HepG2 (cell line): Measurements from ENCODE around the gene TMEM139. TPM values are rescaled to one million over a fixed set of nuclear protein-coding genes. Genes with fewer than 3 reads are reported as not detected.

Experiments used
- BHLHE40 ChIP-seq: IDR thresholded peaks from 2 replicates; pipeline ENCODE4 v1.6.1; 2011; ENCODE audit warnings: low read length, improper control_type of control experiment
- CBFB ChIP-seq: sonication (generic); formaldehyde crosslinking; IDR thresholded peaks from 2 replicates; pipeline ENCODE4 v1.4.0; 2020; ENCODE audit warnings: missing genetic modification reagents
- DMAP1 ChIP-seq: IDR thresholded peaks from 2 replicates; pipeline ENCODE4 v1.6.1; 2016
- DNMT1 ChIP-seq: sonication (generic); formaldehyde crosslinking; IDR thresholded peaks from 2 replicates; pipeline ENCODE4 v1.5.1; 2020; ENCODE audit warnings: mild to moderate bottlenecking, missing genetic modification reagents
- HDAC1 ChIP-seq: sonication (generic); formaldehyde crosslinking; IDR thresholded peaks from 2 replicates; pipeline ENCODE4 v1.5.1; 2020; ENCODE audit warnings: mild to moderate bottlenecking, missing genetic modification reagents
- HMG20A ChIP-seq: IDR thresholded peaks from 2 replicates; pipeline ENCODE4 v1.6.1; 2016; ENCODE audit warnings: borderline replicate concordance
- KLF11 ChIP-seq: IDR thresholded peaks from 2 replicates; pipeline ENCODE4 v1.6.1; 2016; ENCODE audit warnings: missing compliant biosample characterization
- KLF12 ChIP-seq: sonication (generic); formaldehyde crosslinking; IDR thresholded peaks from 2 replicates; pipeline ENCODE4 v1.4.0; 2020; ENCODE audit warnings: missing genetic modification reagents, borderline replicate concordance
- KLF15 ChIP-seq: sonication (generic); formaldehyde crosslinking; IDR thresholded peaks from 2 replicates; pipeline ENCODE4 v1.8.1; 2023; ENCODE audit warnings: borderline replicate concordance, mild to moderate bottlenecking, inconsistent platforms, missing genetic modification reagents, mixed read lengths
- KLF6 ChIP-seq: IDR thresholded peaks from 2 replicates; pipeline ENCODE4 v1.8.0; 2016; ENCODE audit warnings: missing biosample characterization, missing genetic modification reagents
- NONO ChIP-seq, 2 experiments: fragments of 450-650 bp in 1 of 2; sonication (generic) in 1 of 2; formaldehyde crosslinking in 1 of 2; IDR thresholded peaks in 1 of 2; conservative IDR thresholded peaks in 1 of 2; 2 replicates each; pipeline versions ENCODE4 v1.6.1 to v1.8.0; 2017 to 2022; ENCODE audit warnings: mild to moderate bottlenecking in 1 of 2, missing genetic modification reagents in 1 of 2, moderate library complexity in 1 of 2
- NRL ChIP-seq: sonication (generic); formaldehyde crosslinking; IDR thresholded peaks from 2 replicates; pipeline ENCODE4 v1.5.0; 2020; ENCODE audit warnings: missing genetic modification reagents, mild to moderate bottlenecking, moderate library complexity, borderline replicate concordance
- PCBP1 ChIP-seq: fragments of 200-400 bp; formaldehyde crosslinking; IDR thresholded peaks from 2 replicates; pipeline ENCODE4 v1.6.1; 2017; ENCODE audit warnings: mild to moderate bottlenecking, low read depth, low read length, borderline replicate concordance
- RXRB ChIP-seq: IDR thresholded peaks from 2 replicates; pipeline ENCODE4 v1.6.1; 2016; ENCODE audit warnings: borderline replicate concordance, missing genetic modification reagents, missing compliant biosample characterization
- U2AF2 ChIP-seq: fragments of 200-400 bp; formaldehyde crosslinking; IDR thresholded peaks from 2 replicates; pipeline ENCODE4 v1.6.1; 2017; ENCODE audit warnings: low read depth, mild to moderate bottlenecking, low read length
- ZBTB1 ChIP-seq: sonication (generic); formaldehyde crosslinking; IDR thresholded peaks from 2 replicates; pipeline ENCODE4 v1.4.0; 2020; ENCODE audit warnings: missing genetic modification reagents, borderline replicate concordance
- ZMYM4 ChIP-seq: sonication (generic); formaldehyde crosslinking; IDR thresholded peaks from 2 replicates; pipeline ENCODE4 v1.8.1; 2023; ENCODE audit warnings: mild to moderate bottlenecking, missing genetic modification reagents
- ZNF274 ChIP-seq: sonication (generic); formaldehyde crosslinking; IDR thresholded peaks from 2 replicates; pipeline ENCODE4 v1.5.1; 2020; ENCODE audit warnings: mild to moderate bottlenecking, missing genetic modification reagents
- ZNF343 ChIP-seq: sonication (generic); formaldehyde crosslinking; IDR thresholded peaks from 2 replicates; pipeline ENCODE4 v1.4.0; 2020; ENCODE audit warnings: mild to moderate bottlenecking, missing genetic modification reagents
- ZNF354B ChIP-seq: sonication (generic); formaldehyde crosslinking; IDR thresholded peaks from 2 replicates; pipeline ENCODE4 v1.8.0; 2022; ENCODE audit warnings: mild to moderate bottlenecking, missing genetic modification reagents
- ZNF607 ChIP-seq: sonication (generic); formaldehyde crosslinking; IDR thresholded peaks from 2 replicates; pipeline ENCODE4 v1.5.1; 2020; ENCODE audit warnings: missing genetic modification reagents, mild to moderate bottlenecking, borderline replicate concordance
- ZNF746 ChIP-seq: sonication (generic); formaldehyde crosslinking; IDR thresholded peaks from 2 replicates; pipeline ENCODE4 v1.8.0; 2022; ENCODE audit warnings: mild to moderate bottlenecking, missing genetic modification reagents
- ZNF777 ChIP-seq: sonication (generic); formaldehyde crosslinking; IDR thresholded peaks from 2 replicates; pipeline ENCODE4 v1.4.0; 2020; ENCODE audit warnings: missing genetic modification reagents
- polyA plus RNA-seq, 8 experiments: library from polyadenylated mRNA; depleted of rRNA in 3 of 8; stranded (reverse) in 7 of 8; unstranded in 1 of 8; fragments of >200 nt; fragmentation: Illumina TruSeq in 4 of 8; extraction: Trizol in 4 of 8; gene quantifications; 2 replicates each; pipeline versions ENCODE4 v1.2.1 to v1.2.3, GENCODE V29; 2011 to 2016; ENCODE audit warnings: low read depth in 4 of 8, missing spikeins in 1 of 8, mixed read lengths in 1 of 8; ENCODE audit not compliant: insufficient read depth in 1 of 8
- total RNA-seq, 5 experiments: library from RNA; depleted of rRNA; stranded (reverse); fragments of >200 nt; fragmentation: Illumina TruSeq; extraction: Trizol; gene quantifications; 2 replicates each; pipeline ENCODE4 v1.2.3, GENCODE V29; 2016; ENCODE audit warnings: low read depth in 1 of 5
- TF ChIP-seq, protein P1 (sequence below): sonication (generic); formaldehyde crosslinking; conservative IDR thresholded peaks from 2 replicates; pipeline ENCODE4 v1.5.0; 2020; ENCODE audit warnings: missing genetic modification reagents
- TF ChIP-seq, protein P2 (sequence below): sonication (generic); formaldehyde crosslinking; IDR thresholded peaks from 2 replicates; pipeline ENCODE4 v1.5.1; 2020; ENCODE audit warnings: missing genetic modification reagents, mild to moderate bottlenecking, borderline replicate concordance
- TF ChIP-seq, protein P3 (sequence below): sonication (generic); formaldehyde crosslinking; conservative IDR thresholded peaks from 2 replicates; pipeline ENCODE4 v1.8.0; 2022; ENCODE audit warnings: missing genetic modification reagents

TMEM139 gene
- total and polyA plus RNA-seq, 2 of the 13 experiments (the other 11 are each of a cell fraction or from before 2014, with no cell fraction given), result 7.9 to 14.0 TPM

DNA sequence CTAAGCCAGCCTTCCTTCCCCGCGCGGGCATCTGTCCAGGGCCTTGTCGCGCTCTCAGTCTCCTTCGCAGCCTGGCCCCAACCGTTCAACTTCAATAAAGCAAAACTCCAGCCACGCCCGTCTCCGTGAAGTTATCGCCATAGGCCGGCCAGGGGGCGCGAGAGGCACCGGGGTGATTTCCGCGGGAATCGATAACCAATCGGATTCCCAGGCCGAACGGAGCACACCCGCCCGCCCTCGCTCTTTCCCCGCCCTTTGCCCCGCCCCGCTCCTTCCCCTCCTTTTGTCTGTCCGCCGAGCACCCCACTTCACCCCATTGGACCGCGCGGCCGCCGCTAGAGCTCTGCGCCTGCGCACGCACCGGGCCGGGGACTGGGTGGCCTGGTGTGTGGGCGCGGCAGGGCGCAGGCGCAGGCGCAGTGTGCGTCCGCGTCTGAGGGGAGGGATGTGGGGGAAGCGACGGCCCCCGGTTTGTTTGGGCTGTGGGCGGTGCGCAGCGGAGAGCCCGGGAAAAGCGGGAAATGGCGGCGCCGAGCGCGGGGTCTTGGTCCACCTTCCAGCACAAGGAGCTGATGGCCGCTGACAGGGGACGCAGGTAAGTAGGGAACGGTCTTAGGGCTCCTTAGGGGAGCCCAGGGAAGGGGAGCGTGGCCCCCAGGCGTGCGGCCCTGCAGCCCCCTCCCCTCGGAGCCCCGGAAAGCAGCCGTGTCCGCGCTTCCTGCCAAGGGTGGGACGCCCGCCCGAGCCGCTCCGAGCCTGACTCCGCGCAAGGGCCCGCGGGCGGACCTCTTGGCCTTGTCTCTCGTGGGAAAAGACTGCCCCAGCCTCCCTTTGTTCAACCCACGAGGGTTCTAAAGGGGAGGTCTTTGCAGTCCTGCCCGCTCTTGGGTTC, 3.4 kb downstream of the TMEM139 start, which contains the start of gene CASP2 (continued):
- no peak; the same call in 1 of the 2 replicates for TF ChIP-seq ZNF607 (CRISPR knock-in tag)
- TF ChIP-seq ZNF746, result peak; percentile 86
- no peak for TF ChIP-seq NONO (IDR thresholded peaks at IDR 0.05)
- TF ChIP-seq NONO (CRISPR knock-in tag; conservative IDR thresholded peaks at IDR 0.05), result peak; percentile 70; the same call in 1 of the 2 replicates
- TF ChIP-seq ZNF354B (CRISPR knock-in tag), result no peak
- peak; percentile 81; the same call in 1 of the 2 replicates for TF ChIP-seq DMAP1 (CRISPR knock-in tag)
- TF ChIP-seq, protein P1, sequence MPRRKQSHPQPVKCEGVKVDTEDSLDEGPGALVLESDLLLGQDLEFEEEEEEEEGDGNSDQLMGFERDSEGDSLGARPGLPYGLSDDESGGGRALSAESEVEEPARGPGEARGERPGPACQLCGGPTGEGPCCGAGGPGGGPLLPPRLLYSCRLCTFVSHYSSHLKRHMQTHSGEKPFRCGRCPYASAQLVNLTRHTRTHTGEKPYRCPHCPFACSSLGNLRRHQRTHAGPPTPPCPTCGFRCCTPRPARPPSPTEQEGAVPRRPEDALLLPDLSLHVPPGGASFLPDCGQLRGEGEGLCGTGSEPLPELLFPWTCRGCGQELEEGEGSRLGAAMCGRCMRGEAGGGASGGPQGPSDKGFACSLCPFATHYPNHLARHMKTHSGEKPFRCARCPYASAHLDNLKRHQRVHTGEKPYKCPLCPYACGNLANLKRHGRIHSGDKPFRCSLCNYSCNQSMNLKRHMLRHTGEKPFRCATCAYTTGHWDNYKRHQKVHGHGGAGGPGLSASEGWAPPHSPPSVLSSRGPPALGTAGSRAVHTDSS (CRISPR knock-in tag), result no peak
- no peak for TF ChIP-seq HMG20A (CRISPR knock-in tag)
- TF ChIP-seq BHLHE40, result no peak
- TF ChIP-seq KLF11 (CRISPR knock-in tag), result no peak
- 0 out of 2 replicates have a peak, but pooled peaks have one; percentile 13 for TF ChIP-seq DNMT1 (CRISPR knock-in tag)
- TF ChIP-seq, protein P2, sequence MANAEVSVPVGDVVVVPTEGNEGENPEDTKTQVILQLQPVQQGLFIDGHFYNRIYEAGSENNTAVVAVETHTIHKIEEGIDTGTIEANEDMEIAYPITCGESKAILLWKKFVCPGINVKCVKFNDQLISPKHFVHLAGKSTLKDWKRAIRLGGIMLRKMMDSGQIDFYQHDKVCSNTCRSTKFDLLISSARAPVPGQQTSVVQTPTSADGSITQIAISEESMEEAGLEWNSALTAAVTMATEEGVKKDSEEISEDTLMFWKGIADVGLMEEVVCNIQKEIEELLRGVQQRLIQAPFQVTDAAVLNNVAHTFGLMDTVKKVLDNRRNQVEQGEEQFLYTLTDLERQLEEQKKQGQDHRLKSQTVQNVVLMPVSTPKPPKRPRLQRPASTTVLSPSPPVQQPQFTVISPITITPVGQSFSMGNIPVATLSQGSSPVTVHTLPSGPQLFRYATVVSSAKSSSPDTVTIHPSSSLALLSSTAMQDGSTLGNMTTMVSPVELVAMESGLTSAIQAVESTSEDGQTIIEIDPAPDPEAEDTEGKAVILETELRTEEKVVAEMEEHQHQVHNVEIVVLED, result peak; percentile 77; the same call in 1 of the 2 replicates
- no peak for TF ChIP-seq KLF12 (CRISPR knock-in tag)
- 0 out of 2 replicates have a peak, but pooled peaks have one; percentile 46 for TF ChIP-seq PCBP1
- no peak; the same call in none of the 2 replicates for TF ChIP-seq ZNF777 (CRISPR knock-in tag)
- TF ChIP-seq KLF6, result no peak
- TF ChIP-seq U2AF2, result no peak
- no peak for TF ChIP-seq ZBTB1 (CRISPR knock-in tag)
- TF ChIP-seq HDAC1, result peak; percentile 68
- no peak; the same call in 1 of the 2 replicates for TF ChIP-seq NRL (CRISPR knock-in tag)
- no peak; the same call in 1 of the 2 replicates for TF ChIP-seq ZNF343
- TF ChIP-seq ZNF274 (CRISPR knock-in tag), result peak; percentile 40; the same call in 1 of the 2 replicates
- TF ChIP-seq ZMYM4 (CRISPR knock-in tag), result peak; percentile 86
- no peak for TF ChIP-seq KLF15 (CRISPR knock-in tag)
- TF ChIP-seq, protein P3, sequence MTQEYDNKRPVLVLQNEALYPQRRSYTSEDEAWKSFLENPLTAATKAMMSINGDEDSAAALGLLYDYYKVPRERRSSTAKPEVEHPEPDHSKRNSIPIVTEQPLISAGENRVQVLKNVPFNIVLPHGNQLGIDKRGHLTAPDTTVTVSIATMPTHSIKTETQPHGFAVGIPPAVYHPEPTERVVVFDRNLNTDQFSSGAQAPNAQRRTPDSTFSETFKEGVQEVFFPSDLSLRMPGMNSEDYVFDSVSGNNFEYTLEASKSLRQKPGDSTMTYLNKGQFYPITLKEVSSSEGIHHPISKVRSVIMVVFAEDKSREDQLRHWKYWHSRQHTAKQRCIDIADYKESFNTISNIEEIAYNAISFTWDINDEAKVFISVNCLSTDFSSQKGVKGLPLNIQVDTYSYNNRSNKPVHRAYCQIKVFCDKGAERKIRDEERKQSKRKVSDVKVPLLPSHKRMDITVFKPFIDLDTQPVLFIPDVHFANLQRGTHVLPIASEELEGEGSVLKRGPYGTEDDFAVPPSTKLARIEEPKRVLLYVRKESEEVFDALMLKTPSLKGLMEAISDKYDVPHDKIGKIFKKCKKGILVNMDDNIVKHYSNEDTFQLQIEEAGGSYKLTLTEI (CRISPR knock-in tag), result no peak
- 0 out of 2 replicates have a peak, but pooled peaks have one; percentile 6 for TF ChIP-seq CBFB
- TF ChIP-seq RXRB (CRISPR knock-in tag), result 0 out of 2 replicates have a peak, but pooled peaks have one; percentile 13
